Measurements from ENCODE around the gene DNAH9. TPM values are rescaled to one million over a fixed set of nuclear protein-coding genes. Genes with fewer than 3 reads are reported as not detected.

The DNAH9 gene
- total and polyA plus RNA-seq, 4 donors: under 0.01 to 0.09 TPM; not detected in 2

DNA sequence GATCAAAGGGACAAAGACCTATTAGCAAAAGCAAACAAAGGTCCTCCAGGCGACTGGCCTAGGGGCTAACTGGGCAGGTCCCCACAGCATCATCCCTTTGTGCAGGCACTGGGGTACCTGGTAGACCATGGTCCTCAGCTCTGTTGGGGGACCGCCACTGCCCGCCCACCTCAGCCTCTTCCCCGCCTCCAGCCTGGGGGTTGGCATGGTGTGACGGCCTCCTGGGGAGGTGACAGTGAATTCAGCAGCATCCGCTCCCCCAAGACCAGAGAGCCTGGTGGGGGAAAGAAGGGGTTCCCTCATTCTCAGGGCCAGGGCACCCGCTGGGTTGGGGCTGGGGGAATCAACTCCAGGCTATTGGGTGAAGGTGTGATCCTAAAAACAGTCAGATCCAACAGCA is 38.7 kb upstream of the DNAH9 start:
- H3K9ac ChIP-seq (ENCODE audit: low read depth in 1 of 2, low read length in 2 of 2): no peak overlapping the region
- TF ChIP-seq JUND (IDR thresholded peaks at IDR 0.05) (no peak), MAX (IDR thresholded peaks at IDR 0.05) (no peak), GABPA (IDR thresholded peaks at IDR 0.05 in 1 of 2, conservative IDR thresholded peaks at IDR 0.05 in 1 of 2) (no peak), HNF4G (IDR thresholded peaks at IDR 0.05) (no peak)
- TF ChIP-seq, protein P1, sequence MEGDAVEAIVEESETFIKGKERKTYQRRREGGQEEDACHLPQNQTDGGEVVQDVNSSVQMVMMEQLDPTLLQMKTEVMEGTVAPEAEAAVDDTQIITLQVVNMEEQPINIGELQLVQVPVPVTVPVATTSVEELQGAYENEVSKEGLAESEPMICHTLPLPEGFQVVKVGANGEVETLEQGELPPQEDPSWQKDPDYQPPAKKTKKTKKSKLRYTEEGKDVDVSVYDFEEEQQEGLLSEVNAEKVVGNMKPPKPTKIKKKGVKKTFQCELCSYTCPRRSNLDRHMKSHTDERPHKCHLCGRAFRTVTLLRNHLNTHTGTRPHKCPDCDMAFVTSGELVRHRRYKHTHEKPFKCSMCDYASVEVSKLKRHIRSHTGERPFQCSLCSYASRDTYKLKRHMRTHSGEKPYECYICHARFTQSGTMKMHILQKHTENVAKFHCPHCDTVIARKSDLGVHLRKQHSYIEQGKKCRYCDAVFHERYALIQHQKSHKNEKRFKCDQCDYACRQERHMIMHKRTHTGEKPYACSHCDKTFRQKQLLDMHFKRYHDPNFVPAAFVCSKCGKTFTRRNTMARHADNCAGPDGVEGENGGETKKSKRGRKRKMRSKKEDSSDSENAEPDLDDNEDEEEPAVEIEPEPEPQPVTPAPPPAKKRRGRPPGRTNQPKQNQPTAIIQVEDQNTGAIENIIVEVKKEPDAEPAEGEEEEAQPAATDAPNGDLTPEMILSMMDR (IDR thresholded peaks at IDR 0.05; ENCODE audit: low read depth, low read length, missing input control): no peak
- H3K9me3 ChIP-seq (ENCODE audit: control insufficient read depth in 4 of 4, low read length in 3 of 4): no peaks in the 10 kb centered on the region
- no peaks in the 10 kb centered on the region for H3K36me3 ChIP-seq (ENCODE audit: control insufficient read depth in 4 of 4, insufficient read depth in 3 of 4, low read depth in 1 of 4, low read length in 3 of 4)
- no peaks in the 10 kb centered on the region for H3K4me1 ChIP-seq (ENCODE audit: control insufficient read depth in 4 of 4, insufficient read depth in 4 of 4, low read length in 3 of 4)
- no peak overlapping the region for H3K4me3 ChIP-seq (ENCODE audit: low read depth in 1 of 3, low read length in 3 of 3)
- DNase-seq (ENCODE audit: low spot score): no peak
- 57% methylated on average over 7 of the region's 7 CpGs for WGBS
- H3K27me3 ChIP-seq (ENCODE audit: control insufficient read depth in 4 of 4, insufficient read depth in 4 of 4, low read length in 3 of 4): peaks cover 0 to 4% (median 0%) of the 10 kb centered on the region in 4 donors
- no peak overlapping the region for H3K27ac ChIP-seq (ENCODE audit: low read depth in 1 of 2, low read length in 2 of 2)

DNA sequence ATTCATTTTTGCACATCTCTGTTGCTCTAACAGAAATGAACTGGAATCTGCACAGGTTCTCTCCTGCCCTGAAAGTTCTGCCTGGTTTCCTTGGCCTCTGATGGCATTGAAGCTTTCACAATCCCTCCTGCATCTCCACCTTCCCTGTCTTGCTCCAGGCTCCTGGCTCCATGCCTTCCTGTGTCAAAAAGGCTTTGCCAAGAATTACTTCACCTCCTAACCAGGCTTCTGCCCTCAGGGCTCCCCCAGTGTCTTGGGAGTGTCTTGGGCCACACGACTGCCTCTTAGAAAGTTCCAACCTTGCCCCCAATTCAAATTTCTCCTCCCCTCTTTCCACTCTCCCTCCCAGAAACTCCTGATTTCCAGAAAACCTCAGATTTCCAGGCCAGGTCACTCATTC is 37.0 kb upstream of the DNAH9 start:
- no peak for TF ChIP-seq SP1 (IDR thresholded peaks at IDR 0.05)
- TF ChIP-seq, protein P2, sequence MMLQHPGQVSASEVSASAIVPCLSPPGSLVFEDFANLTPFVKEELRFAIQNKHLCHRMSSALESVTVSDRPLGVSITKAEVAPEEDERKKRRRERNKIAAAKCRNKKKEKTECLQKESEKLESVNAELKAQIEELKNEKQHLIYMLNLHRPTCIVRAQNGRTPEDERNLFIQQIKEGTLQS (IDR thresholded peaks at IDR 0.05): no peak
- no peak for TF ChIP-seq TAF1 (conservative IDR thresholded peaks at IDR 0.05)
- TF ChIP-seq REST (IDR thresholded peaks at IDR 0.05): no peak
- no peak for TF ChIP-seq EGR1 (IDR thresholded peaks at IDR 0.05; ENCODE audit: low read depth in 2 of 2)
- TF ChIP-seq RAD21 (IDR thresholded peaks at IDR 0.05): no peak
- TF ChIP-seq HNF4A (conservative IDR thresholded peaks at IDR 0.05): no peak
- TF ChIP-seq, protein P3, sequence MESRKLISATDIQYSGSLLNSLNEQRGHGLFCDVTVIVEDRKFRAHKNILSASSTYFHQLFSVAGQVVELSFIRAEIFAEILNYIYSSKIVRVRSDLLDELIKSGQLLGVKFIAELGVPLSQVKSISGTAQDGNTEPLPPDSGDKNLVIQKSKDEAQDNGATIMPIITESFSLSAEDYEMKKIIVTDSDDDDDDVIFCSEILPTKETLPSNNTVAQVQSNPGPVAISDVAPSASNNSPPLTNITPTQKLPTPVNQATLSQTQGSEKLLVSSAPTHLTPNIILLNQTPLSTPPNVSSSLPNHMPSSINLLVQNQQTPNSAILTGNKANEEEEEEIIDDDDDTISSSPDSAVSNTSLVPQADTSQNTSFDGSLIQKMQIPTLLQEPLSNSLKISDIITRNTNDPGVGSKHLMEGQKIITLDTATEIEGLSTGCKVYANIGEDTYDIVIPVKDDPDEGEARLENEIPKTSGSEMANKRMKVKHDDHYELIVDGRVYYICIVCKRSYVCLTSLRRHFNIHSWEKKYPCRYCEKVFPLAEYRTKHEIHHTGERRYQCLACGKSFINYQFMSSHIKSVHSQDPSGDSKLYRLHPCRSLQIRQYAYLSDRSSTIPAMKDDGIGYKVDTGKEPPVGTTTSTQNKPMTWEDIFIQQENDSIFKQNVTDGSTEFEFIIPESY (IDR thresholded peaks at IDR 0.05): no peak
- no peak for TF ChIP-seq RXRA (IDR thresholded peaks at IDR 0.05)
- no peak for TF ChIP-seq NR2F2 (IDR thresholded peaks at IDR 0.05)
- TF ChIP-seq HNF4G (IDR thresholded peaks at IDR 0.05): no peak
- no peak for TF ChIP-seq FOXA2 (IDR thresholded peaks at IDR 0.05)
- TF ChIP-seq, protein P1 (IDR thresholded peaks at IDR 0.05; ENCODE audit: low read depth, low read length, missing input control): no peak
- TF ChIP-seq FOXA1 (IDR thresholded peaks at IDR 0.05): no peak
- no peak for TF ChIP-seq MAX (IDR thresholded peaks at IDR 0.05)
- TF ChIP-seq YY1 (IDR thresholded peaks at IDR 0.05): no peak
- Histone ChIP-seq H3K27me3 (ENCODE audit: control insufficient read depth in 4 of 4, insufficient read depth in 4 of 4, low read length in 3 of 4) (no peaks in the 10 kb centered on the region), H3K9ac (ENCODE audit: low read depth in 1 of 2, low read length in 2 of 2) (no peak overlapping the region), H3K4me1 (ENCODE audit: control insufficient read depth in 4 of 4, insufficient read depth in 4 of 4, low read length in 3 of 4) (no peaks in the 10 kb centered on the region), H3K9me3 (ENCODE audit: control insufficient read depth in 4 of 4, low read length in 3 of 4) (no peaks in the 10 kb centered on the region), H3K4me3 (ENCODE audit: low read depth in 1 of 3, low read length in 3 of 3) (no peak overlapping the region), H3K36me3 (ENCODE audit: control insufficient read depth in 4 of 4, insufficient read depth in 3 of 4, low read depth in 1 of 4, low read length in 3 of 4) (no peaks in the 10 kb centered on the region), H3K27ac (ENCODE audit: low read depth in 1 of 2, low read length in 2 of 2) (no peak overlapping the region)
- WGBS: 93% methylated on average over 1 of the region's 1 CpG
- no peak for DNase-seq (ENCODE audit: low spot score)

Data from liver (tissue), 9 donors.